GM18511 (cell line): ENCODE data around the gene ETV1.
"Not testable (repeated sequence)": the region's sequence is repeated elsewhere in the genome, so short reads cannot be mapped to it uniquely, and the experiment has no call there.

Experiments
- ATAC-seq: cut with Tn5 transposase; IDR thresholded peaks from one replicate; pipeline ENCODE4 v1.9.1; 2021; ENCODE audit warnings: mild to moderate bottlenecking, moderate library complexity; ENCODE audit not compliant: unreplicated experiment

ETV1 gene

DNA sequence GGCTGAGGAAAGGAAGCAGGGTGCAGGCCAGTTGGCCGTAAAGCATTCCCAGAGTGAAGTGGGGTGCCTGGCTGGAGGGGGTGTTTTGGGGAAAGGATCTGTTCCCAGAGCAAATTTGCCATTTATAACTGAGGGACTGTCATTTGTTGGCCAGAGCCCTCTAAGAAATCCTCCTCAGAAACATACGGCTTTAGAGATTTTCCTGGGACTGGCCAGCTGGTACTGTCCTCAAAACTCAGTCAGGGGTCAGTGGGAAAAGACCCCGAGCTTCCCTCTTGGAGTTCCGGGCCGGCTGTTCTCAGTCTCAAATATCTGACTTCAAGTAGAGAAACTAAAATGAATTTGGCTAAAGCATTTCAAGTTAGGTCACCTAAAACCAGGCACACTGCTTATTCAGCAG is 55.9 kb downstream of the ETV1 start:
- no peak for ATAC-seq

GRCh38 chr7:13933091-13933490 is 56.4 kb downstream of the ETV1 start:
- ATAC-seq: no peak

- no peak for ATAC-seq
Observed at GRCh38 chr7:13932131-13932530, 57.3 kb downstream of the ETV1 start.

DNA sequence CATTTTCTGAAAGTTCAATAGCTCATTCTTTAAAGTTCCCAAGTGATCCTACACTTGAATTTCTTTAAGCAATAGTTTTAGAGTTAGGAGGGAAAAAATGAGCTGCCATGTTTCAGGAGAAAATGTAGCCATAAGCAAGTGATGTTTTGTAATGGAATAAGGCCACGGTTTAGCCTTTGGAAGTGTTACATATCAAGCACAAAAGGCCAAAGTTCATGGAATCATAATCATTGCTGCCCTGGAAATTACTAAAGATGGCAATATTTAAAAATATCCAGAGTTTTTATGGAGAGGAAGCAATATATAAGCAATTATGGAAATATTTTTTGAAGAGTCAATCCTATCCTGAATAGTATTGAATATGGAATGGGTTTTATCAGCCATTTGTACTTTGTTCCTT is 68.4 kb downstream of the ETV1 start:
- no peak for ATAC-seq

- ATAC-seq: no peak
Observed at GRCh38 chr7:13920053-13920697, 69.3 kb downstream of the ETV1 start.

- ATAC-seq: not testable (repeated sequence)
Observed at GRCh38 chr7:13918333-13918732, 71.1 kb downstream of the ETV1 start.

- not testable (repeated sequence) for ATAC-seq
Observed at GRCh38 chr7:13917103-13917502, 72.4 kb downstream of the ETV1 start.

DNA sequence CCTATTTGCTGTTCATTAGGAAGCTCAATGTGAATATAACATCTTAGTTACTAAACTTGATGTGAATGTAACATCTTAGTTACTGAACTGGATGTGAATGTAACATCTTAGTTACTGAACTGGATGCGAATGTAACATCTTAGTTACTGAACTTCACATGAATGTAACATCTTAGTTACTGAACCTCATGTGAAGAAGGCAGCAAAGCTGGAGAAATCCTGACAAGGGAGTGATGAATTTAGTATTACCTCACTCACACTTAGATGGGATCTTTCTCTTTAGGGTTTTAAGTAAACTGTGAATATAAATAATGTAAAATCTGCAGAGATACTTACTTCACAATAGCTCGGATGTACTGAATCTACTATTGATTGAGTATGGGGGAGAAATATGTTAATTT is 73.6 kb downstream of the ETV1 start:
- no peak for ATAC-seq

DNA sequence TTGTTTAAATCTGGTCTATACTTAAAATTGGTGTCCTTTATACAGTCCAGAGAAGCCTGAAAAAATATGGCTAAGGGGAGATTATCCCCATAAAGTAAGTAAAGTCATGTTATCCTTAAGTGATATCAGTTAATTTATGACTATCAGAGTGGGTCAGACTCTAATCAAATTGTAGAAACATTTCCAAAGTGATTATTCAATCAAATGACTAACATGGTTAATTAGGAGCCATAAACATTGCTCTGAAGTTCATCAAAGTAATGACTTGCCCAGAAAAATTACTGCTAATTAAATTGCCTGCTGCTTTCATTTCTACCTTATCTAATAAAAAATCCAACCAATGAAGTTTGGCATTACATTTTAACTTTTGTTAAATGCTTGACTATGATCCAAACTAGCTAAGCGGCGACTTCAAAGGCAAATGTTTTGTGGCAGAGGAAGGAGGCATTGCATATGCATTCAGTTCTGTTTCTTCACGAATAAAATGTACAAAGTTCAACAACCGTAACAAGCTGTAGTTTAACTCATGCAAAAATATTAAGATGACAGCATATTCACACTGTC is 76.7 kb downstream of the ETV1 start:
- ATAC-seq: no peak

GRCh38 chr7:13911909-13912308 is 77.6 kb downstream of the ETV1 start:
- no peak for ATAC-seq

DNA sequence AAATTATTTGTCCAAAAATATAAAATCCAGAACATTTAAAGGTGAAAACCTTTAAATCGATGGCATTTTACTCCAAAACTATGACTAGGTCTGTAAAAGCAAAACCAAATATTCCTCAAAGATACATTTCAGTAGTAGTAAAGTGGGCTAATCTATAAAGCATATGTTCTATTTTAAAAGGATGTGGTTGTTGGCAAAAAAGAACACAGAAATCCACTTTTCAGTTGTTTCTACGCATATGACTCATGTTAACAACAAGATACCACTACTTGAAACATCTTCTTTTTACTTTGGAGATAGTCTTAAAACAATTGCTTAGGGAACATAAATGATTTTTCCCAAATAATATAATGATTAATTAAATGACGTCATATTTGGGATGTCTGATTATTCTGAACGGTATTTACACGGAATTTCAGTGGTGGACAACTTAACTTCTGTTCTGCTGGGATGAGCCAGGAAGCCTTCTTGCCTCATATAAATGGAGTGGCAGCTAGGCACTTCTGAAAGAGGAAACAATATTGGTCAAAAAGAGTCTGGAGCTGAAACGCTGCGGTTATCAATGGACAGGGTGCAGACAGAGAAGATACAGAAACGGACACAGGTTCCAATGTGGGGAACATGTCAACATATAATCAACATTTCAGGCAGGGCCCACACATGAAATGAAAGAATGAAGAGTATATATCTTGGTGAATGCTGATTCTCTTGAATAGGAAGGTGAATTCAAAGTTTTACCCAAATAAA is 78.5 kb downstream of the ETV1 start:
- ATAC-seq: no peak

DNA sequence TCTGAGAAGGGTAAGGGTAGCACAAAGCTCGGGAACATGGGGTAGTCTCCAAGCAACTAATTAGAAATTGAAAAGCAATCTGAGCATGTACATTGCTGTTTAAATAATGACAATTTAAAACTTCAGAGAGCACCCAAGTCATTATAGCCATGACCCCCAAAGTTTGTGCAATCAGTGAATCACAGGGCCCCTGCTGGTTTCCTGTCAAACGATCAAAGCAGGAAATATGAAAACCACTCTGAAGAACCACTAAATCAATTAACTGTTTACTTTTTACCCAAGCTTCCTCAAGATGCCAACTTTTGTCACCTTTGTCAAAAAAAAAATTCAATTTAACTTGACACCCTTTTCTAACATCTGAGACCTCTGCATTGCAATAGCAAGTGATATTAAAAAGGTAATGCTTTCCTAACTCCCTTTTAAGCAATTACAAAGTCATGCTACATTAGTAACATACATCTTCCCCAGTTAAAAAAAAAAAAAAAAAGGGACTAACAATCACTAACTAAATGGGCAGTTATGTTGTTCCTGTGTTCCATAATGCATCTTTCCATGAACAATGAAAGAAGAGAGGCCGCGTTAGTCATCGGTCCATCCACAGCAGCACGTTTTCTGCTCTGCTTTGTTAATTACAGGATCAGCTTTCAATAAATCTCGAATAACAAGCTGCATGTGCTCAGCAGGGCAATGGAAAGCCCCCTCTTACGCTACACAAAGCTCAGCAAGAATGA is 80.6 kb downstream of the ETV1 start:
- no peak for ATAC-seq

DNA sequence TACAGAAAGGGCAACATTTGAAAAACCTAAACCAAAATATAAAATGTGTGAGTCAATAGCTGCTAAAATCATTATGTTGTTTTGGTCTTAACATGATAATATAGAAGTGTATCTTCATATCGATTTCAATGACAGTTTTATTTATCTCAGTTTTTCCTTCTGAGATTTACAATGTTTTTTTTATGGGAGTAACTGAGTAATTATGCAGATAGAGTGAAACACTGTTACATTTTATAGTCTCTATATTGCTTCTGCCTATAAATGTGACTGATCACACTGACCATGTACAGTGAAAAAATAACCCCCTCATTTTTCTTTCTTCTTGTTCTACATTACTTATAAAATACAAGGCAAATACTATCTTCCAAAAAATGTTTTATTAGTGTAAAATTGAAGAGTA is 81.6 kb downstream of the ETV1 start:
- no peak for ATAC-seq

DNA sequence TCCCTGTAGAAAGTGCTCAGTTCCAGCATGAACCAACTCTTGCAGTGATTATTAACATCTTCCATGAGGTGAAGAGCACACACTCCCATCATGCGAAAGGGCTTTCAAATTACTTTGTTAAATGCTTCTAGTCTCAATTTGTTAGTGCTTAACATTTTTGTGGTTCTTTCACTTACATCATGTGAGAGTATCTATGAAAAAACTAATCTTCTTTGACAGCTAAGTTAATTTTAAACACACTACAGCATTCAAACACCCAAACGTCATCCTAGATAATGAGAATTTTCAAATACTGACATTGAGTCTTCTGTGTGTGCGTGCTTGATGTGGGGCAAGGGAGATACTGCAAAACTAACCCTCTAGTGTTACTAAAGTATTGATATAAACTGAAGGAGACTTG is 84.8 kb downstream of the ETV1 start:
- ATAC-seq: no peak

GRCh38 chr7:13904007-13904406 is 85.5 kb downstream of the ETV1 start:
- ATAC-seq: no peak

DNA sequence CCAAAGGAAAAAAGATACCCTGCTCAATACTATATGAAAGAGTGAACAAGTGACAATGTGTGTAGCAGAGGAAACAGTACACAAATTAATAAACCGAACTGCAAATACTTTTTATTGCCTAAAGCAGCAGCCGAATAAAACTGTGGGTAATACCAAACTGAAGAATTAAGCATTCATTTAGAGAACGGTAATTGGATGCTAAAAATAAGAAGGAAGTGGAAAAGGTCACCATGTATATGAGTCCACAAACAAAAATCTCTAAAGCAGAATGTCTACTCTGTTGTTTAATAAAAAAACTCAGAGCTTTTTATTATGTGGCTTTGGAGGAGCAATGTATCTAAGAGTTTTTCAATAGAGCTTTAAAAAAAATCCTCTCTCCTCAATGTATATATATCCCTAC is 87.9 kb downstream of the ETV1 start:
- no peak for ATAC-seq

- no peak for ATAC-seq
Observed at GRCh38 chr7:13898957-13899670, 90.4 kb downstream of the ETV1 start.

DNA sequence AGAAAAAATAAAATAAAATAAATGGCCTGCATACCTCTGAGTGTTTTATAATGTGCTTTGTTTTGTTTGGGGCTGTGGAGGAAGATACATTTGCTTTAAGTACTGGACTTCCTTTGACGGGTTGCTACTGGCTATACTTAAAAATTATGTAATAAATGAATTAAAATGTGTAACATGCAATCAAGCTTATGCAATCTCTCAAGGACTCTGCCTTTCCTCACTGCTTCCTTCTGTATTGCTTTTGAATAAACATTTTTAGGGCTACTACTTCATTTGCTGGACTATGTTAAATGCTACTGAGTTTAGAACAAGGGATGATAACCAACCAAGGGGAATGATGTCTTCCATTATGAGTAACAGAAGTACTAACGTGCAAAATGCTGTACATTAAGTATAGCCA is 91.6 kb downstream of the ETV1 start:
- ATAC-seq: no peak

GRCh38 chr7:13894954-13895353 is 94.5 kb downstream of the ETV1 start:
- no peak for ATAC-seq

DNA sequence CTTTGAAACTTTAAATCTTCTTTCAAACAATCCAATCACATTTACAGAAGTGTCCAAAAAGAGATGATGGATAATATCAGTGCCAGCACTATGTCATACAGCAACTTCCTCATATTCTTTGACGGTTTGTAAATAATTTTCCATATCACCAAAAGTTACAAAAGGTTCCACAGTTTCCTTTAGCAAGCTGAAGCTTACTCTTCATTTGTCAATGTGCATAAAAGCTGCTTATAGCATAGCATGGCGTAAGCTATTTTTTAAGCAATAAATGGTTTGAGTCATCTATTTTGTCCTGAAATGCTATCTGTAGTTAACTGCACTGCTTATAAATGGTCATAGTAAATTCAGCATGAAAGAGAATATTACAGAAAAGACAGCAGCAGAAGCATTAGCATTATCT is 95.1 kb downstream of the ETV1 start:
- no peak for ATAC-seq

- ATAC-seq: no peak
Observed at GRCh38 chr7:13890793-13891192, 98.7 kb downstream of the ETV1 start.
